ENCODE data around the gene GGNBP2. TPM values are rescaled to one million over a fixed set of nuclear protein-coding genes. Genes with fewer than 3 reads are reported as not detected.
A peak's percentile ranks its signal among the peaks of the same experiment; 100 is the strongest.
"Not testable (repeated sequence)": the region's sequence is repeated elsewhere in the genome, so short reads cannot be mapped to it uniquely, and the experiment has no call there.

Gene GGNBP2, protein sequence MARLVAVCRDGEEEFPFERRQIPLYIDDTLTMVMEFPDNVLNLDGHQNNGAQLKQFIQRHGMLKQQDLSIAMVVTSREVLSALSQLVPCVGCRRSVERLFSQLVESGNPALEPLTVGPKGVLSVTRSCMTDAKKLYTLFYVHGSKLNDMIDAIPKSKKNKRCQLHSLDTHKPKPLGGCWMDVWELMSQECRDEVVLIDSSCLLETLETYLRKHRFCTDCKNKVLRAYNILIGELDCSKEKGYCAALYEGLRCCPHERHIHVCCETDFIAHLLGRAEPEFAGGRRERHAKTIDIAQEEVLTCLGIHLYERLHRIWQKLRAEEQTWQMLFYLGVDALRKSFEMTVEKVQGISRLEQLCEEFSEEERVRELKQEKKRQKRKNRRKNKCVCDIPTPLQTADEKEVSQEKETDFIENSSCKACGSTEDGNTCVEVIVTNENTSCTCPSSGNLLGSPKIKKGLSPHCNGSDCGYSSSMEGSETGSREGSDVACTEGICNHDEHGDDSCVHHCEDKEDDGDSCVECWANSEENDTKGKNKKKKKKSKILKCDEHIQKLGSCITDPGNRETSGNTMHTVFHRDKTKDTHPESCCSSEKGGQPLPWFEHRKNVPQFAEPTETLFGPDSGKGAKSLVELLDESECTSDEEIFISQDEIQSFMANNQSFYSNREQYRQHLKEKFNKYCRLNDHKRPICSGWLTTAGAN
- total RNA-seq (2014; rRNA removed; shearing (Covaris generic)) = 56.4 and 83.3 TPM in 2 replicates

DNA sequence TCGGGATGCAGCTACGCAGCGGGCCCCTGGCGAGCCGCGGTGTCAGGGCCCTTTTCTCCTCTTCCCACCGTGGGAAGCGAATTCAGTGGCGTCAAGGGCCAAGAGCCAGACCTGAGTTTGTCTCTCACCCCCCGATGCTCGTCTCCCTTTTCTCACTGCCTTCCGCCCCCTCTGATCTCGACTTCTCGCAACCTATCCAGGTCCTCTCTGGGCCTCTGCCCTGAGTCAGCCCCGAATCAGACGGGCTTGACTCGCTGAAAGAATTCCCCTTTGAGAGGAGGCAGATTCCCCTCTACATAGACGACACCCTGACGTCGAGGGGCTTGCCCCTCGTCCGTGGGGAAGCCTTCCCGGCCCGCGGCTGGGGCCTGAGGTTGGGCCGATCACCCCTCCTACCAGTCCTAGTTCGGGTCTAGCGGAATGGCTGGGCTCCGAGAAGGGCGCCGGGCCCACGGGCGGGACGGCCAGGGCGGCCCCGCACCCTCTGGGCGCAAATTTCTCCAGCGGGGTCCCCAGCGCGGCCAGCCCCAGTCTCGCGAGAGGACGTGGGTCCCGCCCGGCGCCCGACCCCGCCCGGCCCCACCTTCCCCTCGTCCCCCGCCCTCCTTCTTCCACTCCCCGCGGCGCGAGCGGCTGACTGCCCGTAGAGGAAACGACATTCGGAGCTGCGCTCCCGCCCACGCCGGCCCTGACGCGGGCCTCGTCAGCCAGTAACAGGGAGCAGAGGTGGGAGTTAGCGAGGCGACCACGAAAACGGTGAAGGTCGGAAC lies at the start of gene GGNBP2:
GGNBP2 (plus strand) TSS at position 613 of the 770 bp plus-strand sequence. CDS start 806 bp downstream, outside the sequence.
- peak; percentile 84 for DNase-seq (ENCODE audit: low spot score)

DNA sequence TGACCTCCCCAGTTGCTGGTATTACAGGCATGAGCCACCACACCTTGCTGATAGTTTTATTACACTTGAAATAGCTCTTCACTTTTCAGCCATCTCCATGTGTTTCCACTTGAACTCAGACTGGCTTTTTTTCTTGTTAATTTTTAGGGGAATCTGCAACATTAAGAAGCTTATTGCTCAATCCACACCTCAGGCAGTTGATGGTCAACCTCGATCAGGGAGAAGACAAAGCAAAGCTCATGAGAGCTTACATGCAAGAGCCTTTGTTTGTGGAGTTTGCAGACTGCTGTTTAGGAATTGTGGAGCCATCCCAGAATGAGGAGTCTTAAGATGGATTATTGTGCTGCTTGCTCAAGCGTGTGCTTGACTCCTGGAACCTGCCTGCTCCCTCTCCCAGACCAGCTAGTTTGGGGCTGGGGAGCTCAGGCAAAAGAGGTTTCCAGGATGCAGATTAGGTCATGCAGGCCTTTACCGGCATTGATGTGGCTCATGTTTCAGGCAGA lies 49.6 kb upstream of the GGNBP2 start:
- no peak for DNase-seq (ENCODE audit: low spot score)

DNA sequence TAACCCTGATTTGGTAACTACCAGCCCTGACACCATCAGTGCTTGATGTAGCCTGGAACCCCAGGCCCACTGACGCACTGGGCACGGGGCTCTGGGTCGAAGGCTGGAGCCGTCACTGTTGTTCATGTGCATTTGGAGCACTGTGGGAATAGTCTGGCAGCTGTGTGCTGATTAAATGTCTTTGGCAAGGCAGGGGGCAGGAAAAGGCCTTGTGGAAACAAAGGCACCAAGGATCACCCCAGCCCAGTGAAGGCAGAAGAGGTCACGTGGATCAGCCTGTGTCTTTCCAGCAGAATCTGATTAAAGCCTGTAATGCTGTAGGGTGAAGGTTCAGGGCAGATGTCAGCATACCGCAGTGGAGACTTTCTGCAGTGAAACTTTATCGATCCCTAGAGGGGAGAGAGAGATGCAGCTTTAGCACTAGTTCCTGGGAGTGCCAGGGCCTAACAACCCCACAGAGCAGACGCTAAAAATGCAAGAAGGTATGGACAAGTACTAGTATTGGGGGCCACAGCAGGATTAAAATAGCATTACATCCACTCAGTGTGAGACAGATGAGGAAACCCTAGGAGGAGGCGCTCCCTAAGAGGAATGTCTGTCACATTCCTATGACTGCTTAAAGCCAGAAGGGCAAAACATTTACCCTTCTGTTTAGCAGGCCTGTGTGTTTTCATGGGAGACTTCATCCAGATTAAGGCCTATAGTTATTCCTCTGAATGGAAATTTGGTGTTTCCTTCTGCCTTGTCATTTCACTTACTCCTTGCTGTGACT lies 48.5 kb upstream of the GGNBP2 start:
- no peak for DNase-seq (ENCODE audit: low spot score)

DNA sequence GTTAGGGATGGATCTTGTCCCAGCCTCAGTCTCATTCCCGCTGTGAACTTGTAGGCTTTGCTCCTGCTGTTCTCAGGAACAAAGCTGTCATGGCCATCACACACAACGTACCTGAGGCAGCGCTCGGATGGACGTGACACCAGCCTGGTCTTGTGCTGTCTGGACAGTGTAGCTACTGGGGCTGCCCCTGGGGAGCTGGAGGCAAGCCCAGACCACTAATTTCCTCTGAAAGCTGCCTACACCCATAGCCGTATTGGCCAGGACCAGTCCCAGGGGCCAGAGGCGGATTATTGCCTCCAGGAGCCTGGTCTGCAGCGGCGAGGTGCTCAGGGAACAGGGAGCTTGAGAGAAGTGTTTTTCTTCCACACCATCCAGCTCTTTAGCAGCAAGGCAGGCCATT lies 46.6 kb upstream of the GGNBP2 start:
- no peak for DNase-seq (ENCODE audit: low spot score)

DNA sequence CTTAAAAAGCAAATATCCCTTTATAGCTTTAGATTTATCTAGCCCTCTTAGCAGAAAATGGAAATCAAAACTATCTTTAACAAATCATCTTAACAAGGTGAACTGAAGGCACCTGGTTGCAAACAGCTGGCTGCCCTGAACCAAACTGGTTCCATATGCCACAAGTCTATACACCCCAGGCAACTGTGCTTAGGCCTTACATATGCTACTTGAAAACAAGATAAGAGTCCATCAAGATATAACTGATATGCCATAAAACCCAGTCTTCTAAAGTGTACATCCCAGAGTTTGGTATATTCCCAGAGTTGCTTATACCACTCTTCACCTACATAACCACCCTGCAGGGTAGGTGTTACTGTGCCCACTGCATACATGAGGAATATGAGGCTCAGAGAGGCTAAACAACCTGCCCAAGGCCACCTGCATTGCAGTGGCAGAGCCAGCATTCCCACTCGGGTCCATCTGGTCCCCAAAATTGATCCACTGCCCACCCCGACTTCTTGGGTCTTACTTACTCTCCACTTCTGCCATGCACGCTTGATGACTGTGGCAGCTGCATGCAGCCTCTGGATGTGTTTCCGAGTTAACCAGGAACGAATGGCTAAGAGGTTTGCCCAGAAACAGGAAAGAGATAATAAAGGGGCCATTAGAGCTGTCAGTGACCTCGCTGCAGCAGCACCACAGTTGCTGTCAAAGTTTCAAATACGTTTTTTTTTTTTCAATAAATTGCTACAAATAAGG lies 46.0 kb upstream of the GGNBP2 start:
- DNase-seq (ENCODE audit: low spot score) = no peak

DNA sequence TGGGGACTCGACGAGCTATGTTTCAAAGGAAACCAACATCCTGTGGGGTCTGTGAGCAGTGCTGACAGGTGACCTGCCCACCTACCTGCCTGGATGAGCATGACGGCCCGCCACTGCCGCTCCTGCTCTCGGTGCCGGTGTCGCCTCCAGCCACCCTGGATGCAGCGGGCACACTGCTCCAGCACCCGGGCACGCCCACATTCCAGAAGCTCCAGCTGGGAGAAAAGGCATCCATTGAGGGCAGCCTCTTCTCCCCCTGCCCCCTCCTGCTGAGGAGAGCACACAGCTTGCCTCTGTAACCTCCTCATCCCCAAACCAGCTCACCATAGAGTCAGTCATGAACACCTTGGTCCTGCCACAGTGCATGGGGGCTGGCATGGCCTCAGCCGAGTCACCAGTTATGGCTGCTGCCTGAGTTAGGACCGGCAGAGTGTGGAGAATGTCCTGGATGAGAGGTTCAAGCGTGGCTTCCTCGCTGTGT lies 43.9 kb upstream of the GGNBP2 start:
- no peak for DNase-seq (ENCODE audit: low spot score)

DNA sequence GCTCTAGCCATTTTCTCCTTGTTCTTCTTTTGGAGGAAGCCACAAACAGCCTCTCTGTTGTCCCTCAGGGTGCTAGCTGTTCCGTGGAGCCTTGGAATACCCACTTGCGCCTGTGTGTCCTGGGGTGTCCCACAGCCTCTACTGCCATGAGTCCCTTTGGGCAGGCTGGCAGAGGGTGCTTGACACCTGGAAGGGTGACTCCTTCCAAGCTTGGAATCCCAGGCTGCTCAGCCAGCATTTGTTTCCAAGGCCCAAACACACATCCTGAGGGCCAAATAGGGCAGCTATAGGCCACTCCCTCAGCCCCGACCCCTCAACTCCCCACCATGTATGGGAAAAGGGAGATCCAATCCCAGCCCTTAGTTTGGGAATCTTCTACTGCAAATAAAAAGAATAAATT lies 43.4 kb upstream of the GGNBP2 start:
- DNase-seq (ENCODE audit: low spot score) = no peak

DNA sequence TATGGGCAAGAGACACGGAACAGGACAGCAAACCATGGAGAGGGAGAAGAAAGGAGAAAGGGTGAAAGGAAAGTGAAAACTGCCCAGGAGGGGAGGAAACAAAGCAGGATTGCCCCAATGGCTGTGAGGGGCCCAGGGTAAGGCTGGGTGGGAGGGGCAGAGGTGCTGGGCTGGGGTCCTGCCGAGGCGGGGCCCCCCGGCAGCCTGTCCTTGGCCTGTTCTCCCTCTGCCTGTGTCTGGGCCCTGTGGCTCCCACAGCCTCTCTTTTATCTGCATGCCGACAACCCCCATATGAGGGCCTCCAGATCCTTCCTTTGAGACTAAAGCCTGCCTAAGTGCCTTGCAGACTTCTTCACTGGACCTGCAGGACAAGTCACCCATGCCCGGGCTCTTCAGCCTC lies 42.8 kb upstream of the GGNBP2 start:
- no peak for DNase-seq (ENCODE audit: low spot score)

DNA sequence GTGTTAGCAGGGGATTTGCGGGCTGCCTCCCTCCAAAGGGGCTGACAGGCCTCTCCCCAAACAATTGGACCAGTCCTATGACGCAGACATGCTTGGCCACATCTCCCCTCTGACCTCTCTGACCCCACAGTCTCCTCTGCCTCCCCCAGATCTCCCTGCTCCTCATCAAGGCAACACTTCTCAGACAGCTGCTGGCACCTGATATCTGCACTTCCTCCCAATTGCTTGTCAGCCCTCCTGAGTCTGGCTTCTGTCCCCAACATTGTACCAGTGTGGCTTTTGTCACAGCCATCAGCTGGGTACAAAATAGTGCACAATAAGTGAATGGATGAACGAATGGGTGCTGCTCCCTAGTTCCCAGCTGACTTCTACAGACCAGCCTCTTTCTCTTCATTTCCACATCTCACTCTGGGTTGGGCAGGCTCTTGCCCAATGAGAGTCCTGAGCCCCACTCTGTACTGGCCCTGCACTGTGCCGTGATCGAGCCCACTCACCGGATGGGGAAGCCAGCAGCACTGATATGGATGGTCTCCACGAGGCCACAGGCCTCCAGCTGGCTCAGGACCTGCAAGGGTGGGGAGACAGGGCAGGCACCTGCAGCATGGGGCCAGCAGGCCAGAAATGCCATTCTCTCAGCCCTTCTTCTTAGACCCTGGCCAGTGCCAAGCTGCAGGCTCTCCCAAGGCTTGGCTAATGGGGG lies 41.1 kb upstream of the GGNBP2 start:
- DNase-seq (ENCODE audit: low spot score) = no peak

DNA sequence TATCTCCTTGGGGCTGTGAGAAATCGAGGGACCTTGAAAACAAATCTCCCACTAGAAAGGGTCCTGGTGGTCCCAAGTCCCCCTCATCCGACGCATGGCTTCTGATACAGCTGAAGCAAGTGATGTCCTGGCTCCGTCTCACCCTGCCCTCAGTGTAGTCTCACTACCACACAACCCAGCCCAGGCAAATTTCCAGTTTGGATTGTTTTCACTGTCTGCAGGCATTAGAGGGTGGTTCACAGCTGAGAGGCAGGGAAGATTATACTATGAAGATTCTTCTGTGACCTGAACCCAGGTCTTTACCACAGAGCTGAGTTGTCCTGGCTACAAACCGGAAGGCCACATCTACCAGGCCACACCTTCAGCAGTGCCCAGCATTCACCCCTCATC lies 40.6 kb upstream of the GGNBP2 start:
- DNase-seq (ENCODE audit: low spot score) = no peak

DNA sequence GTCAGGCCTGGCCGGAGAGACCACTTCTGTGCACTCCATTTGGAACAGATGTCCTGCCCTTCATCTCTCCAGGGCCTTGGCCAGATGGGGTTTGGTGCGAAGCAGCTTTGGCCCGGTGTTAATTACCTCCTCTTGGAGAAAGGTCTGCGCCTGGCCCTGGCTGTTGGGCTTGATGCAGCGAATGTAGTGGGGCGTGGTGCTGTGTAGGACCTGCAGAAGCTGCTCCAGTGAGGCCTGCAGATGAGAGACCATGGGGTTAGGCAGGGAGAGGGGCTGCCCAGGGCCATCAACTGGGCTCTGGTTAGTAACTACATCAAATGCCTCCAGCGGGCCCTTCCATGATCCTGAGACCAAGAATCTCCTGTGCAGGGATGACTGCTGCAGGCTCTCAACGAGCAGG lies 39.5 kb upstream of the GGNBP2 start:
- DNase-seq (ENCODE audit: low spot score) = no peak

DNA sequence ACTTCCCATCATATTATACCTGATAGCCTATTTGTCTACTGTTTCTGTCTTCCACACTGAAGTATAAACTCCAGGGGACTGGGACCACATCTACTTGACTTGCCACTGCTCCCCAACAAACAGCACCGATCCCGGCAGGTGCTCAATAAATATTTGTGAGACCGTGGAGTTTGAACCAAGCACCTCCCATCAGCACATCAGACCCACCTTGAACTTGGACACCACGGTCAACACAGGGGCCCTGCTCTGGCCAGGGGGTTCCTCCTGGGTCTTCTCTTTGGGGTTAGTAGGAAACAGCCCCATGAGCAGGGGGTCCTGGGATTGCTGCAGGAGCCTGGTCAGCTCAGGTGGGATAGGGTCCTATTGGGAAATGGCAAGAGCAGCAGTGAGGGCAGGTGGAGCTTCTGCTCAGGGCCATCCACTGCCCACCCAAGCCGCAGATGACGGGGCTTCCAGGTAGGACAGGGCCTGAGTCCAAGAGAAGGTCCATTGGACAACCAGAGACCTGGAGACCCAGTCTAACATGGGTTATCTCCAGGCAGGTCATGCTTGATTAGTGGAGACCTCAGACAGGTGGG lies 38.4 kb upstream of the GGNBP2 start:
- DNase-seq (ENCODE audit: low spot score) = no peak

DNA sequence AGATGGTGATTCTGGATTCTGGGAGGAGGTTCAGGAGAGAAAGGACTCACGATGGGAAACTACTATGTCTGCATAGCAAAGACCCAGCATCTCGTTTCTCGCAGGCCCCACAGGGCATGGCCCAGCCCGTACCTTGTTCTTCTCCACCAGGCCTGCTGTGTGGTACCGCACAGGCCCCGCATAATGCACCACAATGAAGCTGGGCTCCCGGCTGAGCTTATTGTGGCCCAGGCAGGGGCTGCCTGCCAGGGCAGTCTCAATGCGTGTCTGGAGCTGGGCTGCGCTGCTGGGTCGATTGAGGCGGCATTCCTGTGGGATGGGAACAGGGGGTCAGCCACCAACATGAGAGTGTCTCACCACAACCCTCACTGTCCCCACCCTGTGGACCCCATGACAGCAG lies 37.9 kb upstream of the GGNBP2 start:
- no peak for DNase-seq (ENCODE audit: low spot score)

DNA sequence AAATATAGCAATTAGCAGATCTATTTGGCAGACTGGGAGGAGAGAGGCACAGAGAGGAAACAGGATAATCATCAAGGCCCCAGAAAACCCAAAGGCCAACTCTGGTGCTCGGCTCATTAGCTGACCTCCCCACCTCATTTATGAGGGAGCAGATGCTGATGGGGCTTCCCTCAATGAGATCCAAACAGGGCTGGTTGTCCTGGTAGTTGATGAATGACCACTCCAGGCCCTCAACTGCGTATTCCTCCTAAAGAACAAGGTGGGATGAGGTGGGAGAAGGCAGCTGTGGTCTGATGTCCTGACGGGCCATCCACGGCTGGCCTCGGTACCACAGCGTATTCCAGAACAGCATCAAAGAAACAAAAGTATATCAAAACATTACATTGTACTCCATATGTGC lies 37.5 kb upstream of the GGNBP2 start:
- no peak for DNase-seq (ENCODE audit: low spot score)

DNA sequence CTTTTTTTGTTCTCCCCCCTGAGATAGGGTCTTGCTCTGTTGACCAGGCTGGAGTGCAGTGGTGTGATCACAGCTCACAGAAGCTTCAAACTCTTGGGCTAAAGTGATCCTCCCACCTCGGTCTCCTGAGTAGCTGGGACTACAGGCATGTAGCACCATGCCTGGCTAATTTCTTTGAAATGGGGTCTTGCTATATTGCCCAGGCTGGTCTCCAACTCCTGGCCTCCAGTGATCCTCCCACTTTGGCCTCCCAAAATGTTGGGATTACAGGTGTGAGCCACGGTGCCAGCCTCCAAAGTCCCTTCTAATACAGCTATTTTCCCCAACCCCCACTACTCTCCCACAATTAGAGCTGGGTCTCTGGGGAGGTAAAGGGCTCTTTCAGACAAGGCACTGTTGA lies 36.3 kb upstream of the GGNBP2 start:
- DNase-seq (ENCODE audit: low spot score) = not testable (repeated sequence)

DNA sequence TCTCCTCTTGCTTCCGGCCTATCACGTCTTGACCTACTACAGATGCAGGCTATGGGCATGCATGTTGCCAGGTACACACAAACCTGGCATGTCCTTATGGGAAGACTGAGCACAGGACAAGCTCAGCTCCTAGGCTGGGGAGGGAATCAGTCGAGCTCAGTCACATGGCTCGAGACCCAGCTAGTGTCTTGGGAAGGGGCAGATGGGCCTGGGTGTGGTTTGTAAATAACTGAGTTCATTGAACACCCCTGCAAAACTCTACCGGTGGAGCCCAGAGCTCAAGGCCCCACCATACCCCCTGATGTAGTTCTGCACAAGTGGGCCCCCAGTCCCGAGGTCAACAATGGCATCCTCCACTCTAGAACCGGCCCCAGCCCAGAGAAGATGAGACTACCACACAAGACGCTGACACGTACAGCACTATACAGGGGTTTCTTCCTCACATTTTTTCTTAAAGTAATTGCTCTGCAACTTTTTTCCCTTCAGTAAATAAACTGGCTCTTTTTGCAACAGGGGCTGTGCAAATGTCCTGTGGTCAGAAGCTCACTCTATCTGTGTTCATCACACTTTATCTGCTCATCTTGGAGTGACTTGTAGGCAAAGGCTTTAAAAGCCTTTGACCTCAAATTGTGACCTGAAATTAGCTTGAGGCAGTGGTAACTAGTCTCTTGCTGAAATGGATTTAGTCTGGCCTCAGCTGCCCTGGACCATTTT lies 35.3 kb upstream of the GGNBP2 start:
- DNase-seq (ENCODE audit: low spot score) = no peak

DNA sequence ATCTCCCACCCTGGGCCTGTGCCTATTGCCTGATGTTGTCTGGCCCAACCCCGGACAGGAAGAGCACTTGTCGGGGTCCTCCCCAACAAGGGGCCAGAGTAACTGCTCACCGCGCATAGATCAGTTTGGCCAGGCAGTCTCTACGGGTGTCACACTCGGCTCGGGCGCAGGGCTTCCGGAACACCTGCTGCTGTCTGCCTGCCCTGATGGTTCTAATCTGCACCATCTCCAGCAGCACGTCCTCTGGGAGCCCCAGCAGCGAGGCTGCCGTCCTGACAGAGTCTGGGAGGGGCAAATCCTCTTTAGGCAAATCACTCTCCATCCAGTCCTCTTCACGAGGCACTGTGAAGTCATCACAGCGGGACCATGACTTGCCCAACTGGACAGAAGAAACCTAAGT lies 34.1 kb upstream of the GGNBP2 start:
- no peak for DNase-seq (ENCODE audit: low spot score)

DNA sequence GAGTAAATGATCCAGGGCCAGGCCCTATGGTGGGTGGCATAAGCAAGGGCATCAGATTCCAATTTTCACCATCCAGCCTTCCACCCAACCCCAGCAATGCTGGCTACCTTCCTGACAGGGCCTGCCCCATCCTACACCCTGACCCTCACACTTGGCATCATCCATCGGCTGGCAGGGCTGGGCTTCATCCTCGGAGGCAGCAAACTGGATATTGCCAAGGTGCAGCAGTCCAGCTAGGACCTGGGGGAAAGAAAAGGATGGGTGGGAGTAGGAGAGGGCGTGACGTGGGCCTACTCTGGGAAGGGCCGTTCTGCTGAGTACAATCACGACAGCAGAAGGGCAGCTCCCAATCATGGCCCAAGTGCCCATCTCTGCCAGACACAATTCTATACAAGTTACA lies 33.5 kb upstream of the GGNBP2 start:
- DNase-seq (ENCODE audit: low spot score) = no peak

DNA sequence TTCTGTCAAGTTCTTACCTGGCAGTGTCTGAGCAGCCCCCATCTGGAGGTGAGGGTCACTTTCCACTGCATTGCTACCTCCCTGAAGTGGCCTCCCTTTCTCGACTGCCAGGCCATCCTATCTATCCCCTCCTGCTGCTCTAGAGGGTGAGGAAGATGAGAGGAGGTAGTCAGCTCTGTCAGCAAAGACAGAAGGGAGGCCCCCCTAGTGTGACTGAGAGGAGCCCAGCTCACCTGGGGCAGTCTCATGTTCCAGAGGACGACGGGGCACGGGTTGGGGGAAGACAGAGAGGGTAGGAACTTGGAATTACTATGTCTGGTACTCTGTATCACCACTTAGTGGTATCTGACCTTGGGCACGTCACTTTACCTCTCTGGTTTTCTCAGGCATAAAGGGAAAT lies 32.1 kb upstream of the GGNBP2 start:
- DNase-seq (ENCODE audit: low spot score) = no peak
